HepG2 (cell line): ENCODE measurements around the gene CTNNA2. TPM values are rescaled to one million over a fixed set of nuclear protein-coding genes. Genes with fewer than 3 reads are reported as not detected.

ENCODE experiments used
- ATAC-seq: fragments of 200-7000 bp; cut with Tn5 transposase; 3 replicates; pipeline ENCODE4 v1.9.1; 2020; ENCODE audit warnings: mild to moderate bottlenecking, moderate library complexity
- BruUV-seq: library from RNA; stranded (reverse); fragments of 400-500 nt; replicated peaks from 2 replicates; lab custom pipeline; 2021; lab: Mats Ljungman, UMichigan
- CTCF ChIA-PET: fragments of 300-600 bp; formaldehyde crosslinking; extraction: SDS; loops from one replicate; lab custom pipeline; 2021; ENCODE audit warnings: low total read pairs, inconsistent platforms, low intra/inter-chr PET ratio; lab: Yijun Ruan, JAX
- POLR2A ChIA-PET: fragments of 350-600 bp; sonication (Branson Sonifier 250); formaldehyde crosslinking; loops from one replicate; lab custom pipeline; 2020; ENCODE audit warnings: antibody characterized with exemption, inconsistent platforms; lab: Yijun Ruan, JAX
- DNase-seq: peaks from one replicate; pipeline ENCODE4 v3.0.0-alpha.2; 2015; ENCODE audit warnings: low spot score
- FAIRE-seq: peaks from 3 replicates; lab custom pipeline; 2011; peaks lifted over from hg19 to GRCh38; lab: Jason Lieb, UNC
- H2AFZ ChIP-seq: one replicate; pipeline ENCODE4 v1.6.1; 2011; ENCODE audit warnings: low read length, inconsistent platforms
- H3K27ac ChIP-seq: fragments of 300-600 bp; 3 replicates; pipeline ENCODE4 v1.8.0; 2011; ENCODE audit warnings: mixed run types, mild to moderate bottlenecking, mixed read lengths, low read length, inconsistent platforms; ENCODE audit not compliant: insufficient read depth; ENCODE audit errors: extremely low read length
- H3K27me3 ChIP-seq, 2 experiments: fragments of 200-600 bp in 1 of 2; 2 replicates in 1 of 2; 3 replicates in 1 of 2; pipeline versions ENCODE4 v1.6.0 to v1.8.0; 2011; ENCODE audit warnings: low read length in 2 of 2, mild to moderate bottlenecking in 2 of 2, moderate library complexity in 2 of 2, inconsistent platforms in 1 of 2; ENCODE audit not compliant: insufficient read depth in 2 of 2, control insufficient read depth in 1 of 2
- H3K36me3 ChIP-seq, 2 experiments: fragments of 200-600 bp in 1 of 2; replicated peaks in 1 of 2; 2 replicates in 1 of 2; 3 replicates in 1 of 2; pipeline versions ENCODE4 v1.5.1 to v1.8.0; 2011; ENCODE audit warnings: low read length in 2 of 2, inconsistent platforms in 1 of 2; ENCODE audit not compliant: insufficient read depth in 2 of 2, control insufficient read depth in 1 of 2
- H3K4me1 ChIP-seq: 2 replicates; pipeline ENCODE4 v1.5.1; 2012; ENCODE audit warnings: low read length, inconsistent platforms; ENCODE audit not compliant: insufficient read depth
- H3K4me2 ChIP-seq: 2 replicates; pipeline ENCODE4 v1.6.0; 2011; ENCODE audit warnings: low read depth, low read length, inconsistent platforms
- H3K4me3 ChIP-seq, 3 experiments: fragments of 200-600 bp in 1 of 3; sonication (generic), shearing (Covaris generic) in 1 of 3; replicated peaks in 1 of 3; 2 replicates each; pipeline ENCODE4 v1.5.1; 2011 to 2016; ENCODE audit warnings: low read length in 3 of 3, inconsistent platforms in 2 of 3, low read depth in 2 of 3, mild to moderate bottlenecking in 2 of 3, control low read depth in 1 of 3, mixed read lengths in 1 of 3; ENCODE audit not compliant: insufficient read depth in 1 of 3
- H3K79me2 ChIP-seq: one replicate; pipeline ENCODE4 v1.6.1; 2011; ENCODE audit warnings: low read length, inconsistent platforms; ENCODE audit not compliant: insufficient read depth
- H3K9ac ChIP-seq: 2 replicates; pipeline ENCODE4 v1.6.0; 2011; ENCODE audit warnings: mild to moderate bottlenecking, low read depth, low read length, inconsistent platforms; ENCODE audit not compliant: insufficient read depth
- H3K9me3 ChIP-seq: 2 replicates; pipeline ENCODE4 v1.5.1; 2012; ENCODE audit warnings: mild to moderate bottlenecking, low read length
- H4K20me1 ChIP-seq: 2 replicates; pipeline ENCODE4 v1.6.0; 2011; ENCODE audit warnings: inconsistent platforms, mild to moderate bottlenecking, low read length, moderate library complexity; ENCODE audit not compliant: insufficient read depth
- BRF2 ChIP-seq: sonication (generic); formaldehyde crosslinking; IDR thresholded peaks from 2 replicates; pipeline ENCODE4 v1.8.1; 2022; ENCODE audit warnings: mild to moderate bottlenecking, missing genetic modification reagents
- DDIT3 ChIP-seq: sonication (generic); formaldehyde crosslinking; IDR thresholded peaks from 2 replicates; pipeline ENCODE4 v1.4.0; 2020; ENCODE audit warnings: mild to moderate bottlenecking, missing genetic modification reagents
- FOXK1 ChIP-seq: sonication (generic); formaldehyde crosslinking; IDR thresholded peaks from 2 replicates; pipeline ENCODE4 v1.4.0; 2020; ENCODE audit warnings: low read depth, missing genetic modification reagents, borderline replicate concordance
- SMYD3 ChIP-seq: sonication (generic); formaldehyde crosslinking; IDR thresholded peaks from 2 replicates; pipeline ENCODE4 v1.8.1; 2023; ENCODE audit warnings: mild to moderate bottlenecking, missing genetic modification reagents
- SP2 ChIP-seq: sonication (generic); formaldehyde crosslinking; IDR thresholded peaks from 2 replicates; pipeline ENCODE4 v1.5.1; 2020; ENCODE audit warnings: mild to moderate bottlenecking, missing genetic modification reagents
- XBP1 ChIP-seq: sonication (generic); formaldehyde crosslinking; IDR thresholded peaks from 2 replicates; pipeline ENCODE4 v1.5.0; 2020; ENCODE audit warnings: missing genetic modification reagents
- ZNF318 ChIP-seq: sonication (generic); formaldehyde crosslinking; IDR thresholded peaks from 2 replicates; pipeline ENCODE4 v1.4.0; 2020; ENCODE audit warnings: mild to moderate bottlenecking, missing genetic modification reagents
- ZNF468 ChIP-seq: sonication (generic); formaldehyde crosslinking; IDR thresholded peaks from 2 replicates; pipeline ENCODE4 v1.8.0; 2022; ENCODE audit warnings: mild to moderate bottlenecking, moderate library complexity, missing genetic modification reagents
- ZNF569 ChIP-seq: sonication (generic); formaldehyde crosslinking; IDR thresholded peaks from 2 replicates; pipeline ENCODE4 v1.5.0; 2020; ENCODE audit warnings: mild to moderate bottlenecking, missing genetic modification reagents, moderate library complexity, borderline replicate concordance
- ZNF770 ChIP-seq: sonication (generic); formaldehyde crosslinking; IDR thresholded peaks from 2 replicates; pipeline ENCODE4 v1.5.0; 2020; ENCODE audit warnings: mild to moderate bottlenecking, missing genetic modification reagents
- ZNF878 ChIP-seq: sonication (generic); formaldehyde crosslinking; IDR thresholded peaks from 2 replicates; pipeline ENCODE4 v1.8.1; 2023; ENCODE audit warnings: mild to moderate bottlenecking, missing genetic modification reagents, moderate library complexity
- ZZZ3 ChIP-seq: sonication (generic); formaldehyde crosslinking; IDR thresholded peaks from 2 replicates; pipeline ENCODE4 v1.4.0; 2020; ENCODE audit warnings: missing genetic modification reagents, mild to moderate bottlenecking, borderline replicate concordance
- WGBS: methylation state at CpG from one replicate; pipeline ENCODE4 v1.1.6; 2017; ENCODE audit warnings: low lambda C conversion rate; 5-methylcytosine and 5-hydroxymethylcytosine counted together
- in situ Hi-C: cut with HindIII; loops from 2 replicates; pipeline ENCODE4 v1.10.0; 2017; ENCODE audit warnings: low pct_unique_long_range_greater_than_20kb; ENCODE audit not compliant: extremely low pct_ligation_motif_present
- intact Hi-C: fragments of 100-400 bp; cut with micrococcal nuclease; formaldehyde crosslinking; loops from one replicate; pipeline ENCODE4 v1.10.0; 2022; ENCODE audit not compliant: unreplicated experiment
- polyA plus RNA-seq, 8 experiments: library from polyadenylated mRNA; depleted of rRNA in 3 of 8; stranded (reverse) in 7 of 8; unstranded in 1 of 8; fragments of >200 nt; fragmentation: Illumina TruSeq in 4 of 8; extraction: Trizol in 4 of 8; gene quantifications; 2 replicates each; pipeline versions ENCODE4 v1.2.1 to v1.2.3, GENCODE V29; 2011 to 2016; ENCODE audit warnings: low read depth in 4 of 8, missing spikeins in 1 of 8, mixed read lengths in 1 of 8; ENCODE audit not compliant: insufficient read depth in 1 of 8
- total RNA-seq, 5 experiments: library from RNA; depleted of rRNA; stranded (reverse); fragments of >200 nt; fragmentation: Illumina TruSeq; extraction: Trizol; gene quantifications; 2 replicates each; pipeline ENCODE4 v1.2.3, GENCODE V29; 2016; ENCODE audit warnings: low read depth in 1 of 5

The CTNNA2 gene
- total and polyA plus RNA-seq, 2 of the 13 experiments (the other 11 are each of a cell fraction or from before 2014, with no cell fraction given): not detected

GRCh38 chr2:80256782-80257167, 743.9 kb downstream of the CTNNA2 start (continued):
- no peak for TF ChIP-seq DDIT3 (CRISPR knock-in tag)
- no peak for TF ChIP-seq ZZZ3 (CRISPR knock-in tag)
- TF ChIP-seq FOXK1 (CRISPR knock-in tag): no peak
- TF ChIP-seq BRF2 (CRISPR knock-in tag): no peak

- Histone ChIP-seq H3K27ac (no peak overlapping the region), H3K4me1 (no peaks in the 10 kb centered on the region), H3K36me3 (no peaks in the 10 kb centered on the region), H2AFZ (no peak overlapping the region), H3K9ac (no peak overlapping the region), H3K4me2 (no peak overlapping the region), H4K20me1 (no peaks in the 10 kb centered on the region), H3K4me3 (no peak overlapping the region), H3K9me3 (no peaks in the 10 kb centered on the region), H3K27me3 (no peaks in the 10 kb centered on the region), H3K79me2 (no peaks in the 10 kb centered on the region)
- no peak for FAIRE-seq
- in situ Hi-C loops: no loop called here
- no peak for DNase-seq
- POLR2A ChIA-PET: no interaction called here
- ATAC-seq: no peak
- WGBS: 14% methylated on average over 4 of the region's 4 CpGs
- CTCF ChIA-PET: no interaction called here
- no TSS peak for BruUV-seq
- intact Hi-C loops: no loop called here
- no peak for TF ChIP-seq ZNF878 (CRISPR knock-in tag)
- no peak for TF ChIP-seq ZNF770 (CRISPR knock-in tag)
- no peak for TF ChIP-seq ZNF569 (CRISPR knock-in tag)
- no peak for TF ChIP-seq XBP1 (CRISPR knock-in tag)
- no peak for TF ChIP-seq ZNF468 (CRISPR knock-in tag)
- no peak for TF ChIP-seq SMYD3 (CRISPR knock-in tag)
- TF ChIP-seq ZNF318 (CRISPR knock-in tag): no peak
- TF ChIP-seq SP2 (CRISPR knock-in tag): no peak
These were observed 744.6 kb downstream of the CTNNA2 start for GRCh38 chr2:80257450-80257849.
